Activated CD4-positive, alpha-beta T cell treated with anti-CD3 and anti-CD28 coated beads, Interleukin-2, amount 50 U/mL, for 4 hours (primary cell): ENCODE data around the gene RASA4.
"Not testable (repeated sequence)": the region's sequence is repeated elsewhere in the genome, so short reads cannot be mapped to it uniquely, and the experiment has no call there.

Source experiments
- DNase-seq, 2 experiments: peaks; one replicate each; pipeline ENCODE4 v3.0.0-alpha.2; 2020

The RASA4 gene

GRCh38 chr7:102542083-102542482, 74.5 kb downstream of the RASA4 start:
- DNase-seq = not testable (repeated sequence)

GRCh38 chr7:102540604-102541003, 76.0 kb downstream of the RASA4 start:
- DNase-seq = not testable (repeated sequence)

- not testable (repeated sequence) for DNase-seq
Observed at GRCh38 chr7:102535062-102535615, 81.4 kb downstream of the RASA4 start.

- DNase-seq = not testable (repeated sequence)
Observed at GRCh38 chr7:102532127-102532526, 84.4 kb downstream of the RASA4 start.

GRCh38 chr7:102531583-102531982, 85.0 kb downstream of the RASA4 start:
- DNase-seq = not testable (repeated sequence)

- DNase-seq = not testable (repeated sequence)
Observed at GRCh38 chr7:102527822-102528793, 88.4 kb downstream of the RASA4 start.

- DNase-seq = not testable (repeated sequence)
Observed at GRCh38 chr7:102527182-102527581, 89.4 kb downstream of the RASA4 start.

- not testable (repeated sequence) for DNase-seq
Observed at GRCh38 chr7:102524803-102525202, 91.8 kb downstream of the RASA4 start.
